HG03097 (cell line): Measurements from ENCODE around the gene TMEM121.
A peak's percentile ranks its signal among the peaks of the same experiment; 100 is the strongest.
"Not testable (repeated sequence)": the region's sequence is repeated elsewhere in the genome, so short reads cannot be mapped to it uniquely, and the experiment has no call there.

Experiments used
- ATAC-seq: cut with Tn5 transposase; IDR thresholded peaks from one replicate; pipeline ENCODE4 v1.9.1; 2021; ENCODE audit not compliant: unreplicated experiment, low FRiP score

The TMEM121 gene

GRCh38 chr14:105540811-105541210 is 14.4 kb downstream of the TMEM121 start:
- ATAC-seq, result no peak

GRCh38 chr14:105541218-105541875 is 15.0 kb downstream of the TMEM121 start:
- ATAC-seq, result no peak

DNA sequence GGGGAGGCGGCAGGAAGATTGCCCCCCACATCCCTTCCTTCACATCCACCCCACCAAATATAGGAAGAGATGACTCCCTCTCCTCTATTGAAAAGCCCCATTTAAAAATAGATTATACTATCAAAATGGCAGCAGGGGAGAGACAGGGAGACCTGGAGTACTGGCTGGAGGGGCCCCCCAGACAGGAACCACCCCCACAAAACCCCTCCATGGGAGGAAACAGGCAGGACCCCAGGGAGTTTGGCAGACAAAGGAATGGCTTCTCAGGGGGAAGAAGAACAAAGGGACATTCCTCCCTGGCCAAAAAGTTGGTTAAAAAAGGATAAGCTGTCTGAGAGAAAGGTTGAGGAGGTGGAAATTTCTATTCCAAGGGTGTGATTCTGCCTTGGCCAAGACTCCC is 19.3 kb downstream of the TMEM121 start:
- not testable (repeated sequence) for ATAC-seq

DNA sequence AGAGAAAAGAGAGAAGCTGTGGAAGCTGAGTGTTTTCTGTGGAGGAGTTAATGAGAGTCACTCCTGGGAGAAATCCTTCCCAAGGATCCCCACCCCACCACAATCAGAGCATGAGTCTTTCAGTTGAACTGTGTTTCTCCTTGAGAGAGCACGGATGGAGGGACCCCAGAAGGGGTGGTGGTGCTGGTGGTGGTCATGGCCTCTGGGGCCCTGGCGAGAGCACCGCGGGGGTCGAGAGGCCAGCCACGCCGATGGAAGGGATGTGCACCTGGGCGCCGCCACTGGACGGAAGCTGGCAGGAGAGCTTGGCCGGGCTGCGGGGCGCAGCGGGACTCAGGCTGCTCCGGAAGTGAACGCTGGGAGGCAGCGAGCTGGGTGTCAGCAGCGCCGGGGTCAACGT is 20.0 kb downstream of the TMEM121 start:
- not testable (repeated sequence) for ATAC-seq

GRCh38 chr14:105547072-105547471 is 20.7 kb downstream of the TMEM121 start:
- ATAC-seq, result not testable (repeated sequence)

- no peak for ATAC-seq
Observed at GRCh38 chr14:105547741-105548169, 21.4 kb downstream of the TMEM121 start.

GRCh38 chr14:105549481-105549880 is 23.1 kb downstream of the TMEM121 start:
- ATAC-seq, result no peak

DNA sequence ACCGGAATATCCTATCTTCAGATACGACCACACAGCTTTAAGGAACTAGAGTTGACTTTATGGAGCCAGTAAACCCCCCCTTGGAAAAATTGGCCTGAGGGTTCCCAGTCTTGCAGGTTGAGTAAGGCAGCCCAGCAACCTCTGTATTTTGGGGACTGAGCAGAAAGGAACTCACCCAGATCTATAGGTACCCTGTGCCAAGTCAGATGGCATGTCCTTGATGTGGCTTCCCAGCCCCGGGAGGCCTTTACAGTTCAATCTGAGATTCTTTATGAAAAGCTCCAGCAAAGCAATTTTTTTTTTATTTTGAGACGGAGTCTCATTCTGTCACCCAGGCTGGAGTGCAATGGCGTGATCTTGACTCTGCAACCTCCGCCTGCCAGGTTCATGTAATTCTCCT is 27.6 kb downstream of the TMEM121 start:
- no peak for ATAC-seq

GRCh38 chr14:105554523-105554922 is 28.1 kb downstream of the TMEM121 start:
- ATAC-seq, result no peak

DNA sequence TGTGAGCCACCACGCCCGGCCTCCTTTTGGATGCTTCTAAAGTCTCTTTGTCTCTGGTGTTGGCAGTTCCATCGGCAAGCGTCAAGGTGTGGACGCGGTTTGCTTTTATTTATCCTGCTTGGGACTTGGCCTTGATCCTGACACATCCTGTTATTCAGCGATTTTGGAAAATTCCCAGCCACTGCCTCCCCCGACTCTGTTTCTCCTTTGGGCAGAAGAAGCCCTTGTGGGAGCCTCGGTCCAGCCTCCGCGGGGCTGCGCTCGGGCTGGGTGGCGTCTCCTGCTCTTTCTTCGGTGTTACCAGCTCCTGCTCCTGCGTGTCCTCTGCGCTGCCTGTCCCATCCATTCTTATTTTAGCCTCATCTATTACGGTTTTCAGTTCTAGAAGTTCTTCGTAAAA is 31.3 kb downstream of the TMEM121 start:
- not testable (repeated sequence) for ATAC-seq

- not testable (repeated sequence) for ATAC-seq
Observed at GRCh38 chr14:105558449-105559154, 32.2 kb downstream of the TMEM121 start.

DNA sequence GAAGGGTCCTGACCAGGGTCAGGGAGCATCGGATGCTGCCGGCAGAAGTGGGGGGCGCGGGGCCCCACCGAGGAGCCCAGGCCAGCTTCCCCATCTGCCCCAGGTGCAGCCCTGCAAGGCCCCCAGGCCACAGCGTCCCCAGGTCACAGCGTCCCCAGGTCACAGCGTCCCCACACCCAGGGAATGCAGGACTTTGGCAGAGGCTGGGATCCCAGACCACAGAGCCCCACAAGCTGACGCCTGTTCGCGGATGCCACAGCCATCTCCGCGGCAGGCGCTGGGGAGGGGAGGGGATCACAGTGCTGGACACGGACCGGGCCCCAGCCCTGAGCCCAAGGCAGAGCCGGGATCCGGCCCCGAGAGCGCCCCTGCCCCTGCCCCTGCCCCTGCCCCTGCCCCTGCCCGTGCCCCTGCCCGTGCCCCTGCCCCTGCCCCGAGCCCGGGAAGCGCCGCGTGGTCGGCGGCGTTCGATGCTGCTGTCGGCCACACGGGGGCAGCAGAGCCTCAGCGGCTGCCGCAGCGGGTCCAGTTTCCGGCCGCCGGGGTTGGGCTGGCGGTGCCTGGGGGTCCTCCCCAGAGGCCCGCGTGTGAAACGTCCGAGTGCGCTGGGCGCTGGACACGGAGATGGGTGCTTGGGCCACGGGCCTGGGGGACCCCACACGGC is 33.1 kb downstream of the TMEM121 start:
- peak; percentile 52 for ATAC-seq

DNA sequence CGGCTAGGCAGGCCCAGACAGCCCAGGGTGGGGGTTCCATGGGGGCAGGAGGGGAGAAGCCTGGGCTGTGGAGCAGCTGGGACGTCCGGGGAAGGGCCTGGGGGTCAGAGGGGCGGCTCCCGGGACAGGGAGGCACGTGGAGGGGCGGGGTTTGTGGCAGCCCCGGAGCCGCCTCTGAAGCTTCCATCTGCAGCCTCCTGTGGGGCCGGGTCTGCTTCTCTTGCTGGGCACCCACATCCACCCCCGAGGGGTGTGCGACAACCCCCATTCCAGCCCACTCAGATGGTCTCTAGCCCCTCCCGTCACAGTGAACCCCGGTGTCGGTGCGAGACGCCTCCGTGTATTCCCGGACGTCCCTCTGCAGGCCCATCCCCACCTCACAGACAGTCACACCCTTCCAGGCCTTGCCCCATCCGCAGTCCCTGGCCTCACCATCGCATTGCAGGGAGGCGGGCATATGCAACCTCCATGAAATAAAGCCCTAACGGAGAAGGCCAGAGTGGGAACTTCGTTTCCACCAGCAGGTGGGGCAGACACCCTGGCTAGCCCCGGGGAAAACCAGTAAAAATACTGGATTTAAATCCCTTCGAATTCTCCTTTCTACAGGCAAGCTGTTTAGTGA is 33.8 kb downstream of the TMEM121 start:
- ATAC-seq, result peak; percentile 54

DNA sequence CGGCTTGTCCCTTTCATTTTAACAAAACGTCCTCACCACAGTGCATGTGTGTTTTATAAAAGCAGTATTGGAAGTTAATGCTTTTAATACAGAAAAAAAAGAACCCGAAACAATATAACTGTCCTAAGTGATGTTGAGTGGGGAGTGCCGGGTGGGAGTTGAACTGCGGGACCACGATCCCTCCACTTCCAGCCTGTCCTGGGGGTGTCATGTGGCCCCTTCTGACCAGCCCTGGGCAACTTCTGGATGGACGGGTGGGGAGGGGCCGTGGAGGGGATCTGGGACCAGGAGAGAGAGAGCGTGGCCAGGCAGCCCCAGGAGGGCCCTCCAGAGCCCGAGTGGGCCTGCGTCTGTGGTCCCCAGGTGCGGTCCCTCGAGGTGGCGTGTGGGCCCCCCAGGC is 35.0 kb downstream of the TMEM121 start:
- ATAC-seq, result not testable (repeated sequence)

GRCh38 chr14:105562713-105563346 is 36.4 kb downstream of the TMEM121 start:
- ATAC-seq, result no peak

DNA sequence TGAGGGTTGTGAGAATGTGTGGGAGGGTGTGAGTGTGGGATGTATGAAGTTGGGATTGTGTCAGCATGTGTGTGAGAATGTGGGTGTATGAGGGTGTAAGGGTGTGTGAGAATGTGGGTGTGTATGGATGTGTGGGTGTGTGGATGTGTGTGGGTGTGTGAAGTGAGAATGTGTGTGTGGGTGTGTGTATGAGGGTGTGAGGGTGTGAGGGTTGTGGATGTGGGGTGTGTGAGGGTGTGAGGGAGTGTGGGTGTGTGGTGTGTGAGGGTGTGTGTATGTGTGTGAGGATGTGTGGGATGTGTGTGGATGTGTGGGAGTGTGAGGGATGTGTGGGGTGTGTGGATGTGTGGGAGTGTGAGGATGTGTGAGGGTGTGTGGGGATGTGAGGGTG is 37.0 kb downstream of the TMEM121 start:
- no peak for ATAC-seq

DNA sequence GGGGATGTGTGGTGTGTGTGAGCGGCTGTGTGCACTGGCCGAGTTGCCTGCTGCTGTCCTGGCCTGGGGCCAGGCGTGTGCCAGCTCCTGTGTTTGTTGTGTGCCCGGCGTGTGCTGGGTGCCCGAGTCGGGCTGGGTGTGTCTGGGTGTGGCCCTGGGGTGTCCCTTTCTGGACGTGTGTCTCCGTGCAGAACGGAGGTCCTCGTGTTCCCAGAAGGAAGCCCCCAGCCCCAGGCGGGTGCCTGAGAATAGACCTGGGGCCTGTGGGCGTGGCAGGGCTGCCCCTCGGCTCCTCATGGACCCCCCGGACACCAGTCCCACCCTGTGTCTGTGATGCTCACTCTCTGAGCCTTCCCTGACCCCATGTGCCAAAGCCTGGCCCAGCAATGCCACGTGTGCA is 38.2 kb downstream of the TMEM121 start:
- ATAC-seq, result not testable (repeated sequence)

- not testable (repeated sequence) for ATAC-seq
Observed at GRCh38 chr14:105565185-105565919, 39.0 kb downstream of the TMEM121 start.

GRCh38 chr14:105566248-105567163 is 40.1 kb downstream of the TMEM121 start:
- peak; percentile 41 for ATAC-seq
